HG03565 (cell line): ENCODE measurements around the gene ZNF768.
"Not testable (repeated sequence)": the region's sequence is repeated elsewhere in the genome, so short reads cannot be mapped to it uniquely, and the experiment has no call there.

Source experiments
- ATAC-seq: cut with Tn5 transposase; IDR thresholded peaks from one replicate; pipeline ENCODE4 v1.9.1; 2021; ENCODE audit warnings: mild to moderate bottlenecking, moderate library complexity; ENCODE audit not compliant: unreplicated experiment

ZNF768 gene

DNA sequence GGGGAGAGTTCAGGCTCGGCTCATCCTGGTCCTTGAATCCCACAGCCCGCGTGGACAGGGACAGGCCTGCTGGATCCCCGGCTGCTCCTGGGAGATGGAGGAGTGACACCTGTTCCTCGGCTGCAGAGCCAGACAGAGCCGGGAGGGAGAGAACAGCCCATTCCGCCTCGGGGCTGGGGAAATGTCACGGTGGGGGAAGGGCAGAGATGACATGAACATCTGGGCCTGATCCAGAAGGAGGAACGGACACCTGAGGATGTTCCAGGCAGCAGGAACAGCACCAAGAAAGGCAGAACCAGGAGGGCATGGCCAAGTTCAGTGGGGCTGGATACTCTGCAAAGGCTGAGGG, 29.7 kb upstream of the ZNF768 start:
- no peak for ATAC-seq

DNA sequence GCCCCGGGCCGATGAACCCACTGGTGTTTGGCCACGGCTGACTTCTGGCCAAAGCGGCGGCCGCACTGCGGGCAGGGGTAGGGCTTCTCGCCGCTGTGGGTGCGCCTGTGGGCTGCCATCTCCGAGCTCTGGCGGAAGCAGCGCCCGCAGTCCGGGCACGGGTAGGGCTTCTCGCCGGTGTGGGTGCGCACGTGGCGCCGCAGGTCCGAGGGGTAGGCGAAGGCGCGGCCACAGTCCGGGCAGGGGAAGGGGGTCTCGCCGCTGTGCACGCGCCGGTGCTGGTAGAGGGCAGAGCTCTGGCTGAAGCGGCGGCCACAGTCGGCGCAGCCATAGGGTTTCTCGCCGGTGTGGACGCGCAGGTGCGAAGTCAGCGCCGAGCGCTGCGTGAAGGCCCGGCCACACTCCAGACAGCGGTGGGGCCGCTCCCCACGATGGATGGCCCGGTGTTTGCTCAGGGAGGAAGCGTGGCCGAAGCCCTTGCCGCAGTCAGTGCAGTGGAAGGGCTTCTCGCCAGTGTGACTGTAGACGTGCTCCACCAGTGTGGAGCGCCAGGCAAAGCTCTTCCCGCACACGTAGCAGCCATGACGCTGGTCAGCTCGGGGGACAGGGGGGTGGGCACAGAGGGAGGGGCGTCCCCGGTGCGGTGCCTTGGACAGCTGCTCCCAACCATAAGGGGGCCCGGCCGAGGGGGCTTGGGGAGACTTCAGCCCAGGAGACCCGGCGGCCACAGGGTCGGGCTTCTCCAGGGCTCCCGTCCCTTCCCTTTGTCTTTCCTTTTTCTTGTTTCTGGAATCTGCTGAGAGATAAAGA, 29.2 kb upstream of the ZNF768 start:
- no peak for ATAC-seq

DNA sequence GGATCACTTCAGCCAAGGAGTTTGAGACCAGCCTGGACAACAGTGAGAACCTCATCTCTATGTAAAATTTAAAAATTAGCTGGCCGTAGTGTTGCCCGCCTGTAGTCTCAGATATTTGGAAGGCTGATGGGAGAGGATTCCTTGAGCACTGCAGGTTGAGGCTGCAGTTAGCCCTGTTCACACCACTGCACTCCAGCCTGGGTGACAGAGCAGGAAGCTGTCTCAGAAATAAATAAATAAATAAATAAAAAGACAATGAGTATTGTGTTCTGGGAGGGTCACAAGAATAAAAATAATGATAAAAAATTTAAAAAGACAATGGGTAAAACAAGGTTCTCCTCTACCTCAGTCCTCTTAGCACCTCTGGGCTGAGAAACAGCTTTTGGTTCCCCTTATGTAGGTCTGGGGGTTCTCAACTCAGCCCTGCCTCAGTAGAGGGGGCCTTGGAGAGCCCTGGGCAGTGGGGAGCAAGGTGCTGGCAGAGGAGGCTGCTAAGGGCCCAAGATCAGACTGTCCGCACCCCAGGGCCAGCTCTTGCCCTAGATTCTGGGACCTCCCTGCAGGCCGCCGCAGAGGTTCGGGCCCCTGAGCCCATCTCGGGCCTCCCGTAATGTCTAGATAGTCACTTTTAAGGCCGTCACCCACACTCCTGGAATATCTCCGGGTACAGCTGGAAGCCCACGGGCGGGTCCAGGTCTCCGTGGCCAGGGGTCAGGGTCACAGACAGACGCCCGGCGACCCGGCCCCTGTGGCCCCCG, 28.4 kb upstream of the ZNF768 start:
- no peak for ATAC-seq

DNA sequence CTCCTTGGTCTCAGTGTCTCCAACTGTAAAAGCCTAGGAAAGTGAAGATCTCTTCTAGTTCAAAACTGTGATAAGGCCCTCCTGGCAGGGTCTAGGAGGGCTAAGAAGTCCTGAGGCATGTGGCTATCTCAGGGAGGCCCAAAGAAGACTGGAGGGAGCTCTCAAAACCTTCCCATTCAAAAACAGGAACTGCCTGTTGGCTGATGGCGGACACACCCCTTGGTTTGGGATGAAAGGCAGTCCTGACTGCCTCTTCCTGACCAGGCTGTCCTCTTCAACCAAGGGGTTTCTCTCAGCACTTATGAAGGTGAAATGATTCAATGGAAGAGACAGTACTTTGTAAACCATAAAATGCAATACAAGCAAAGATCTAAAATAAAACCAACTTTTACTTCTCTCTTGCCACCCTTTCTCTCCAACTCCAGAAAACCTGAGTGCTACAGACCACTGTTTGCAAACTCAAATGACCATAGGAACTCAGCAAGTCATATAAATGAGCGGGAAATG, 27.1 kb upstream of the ZNF768 start:
- no peak for ATAC-seq

DNA sequence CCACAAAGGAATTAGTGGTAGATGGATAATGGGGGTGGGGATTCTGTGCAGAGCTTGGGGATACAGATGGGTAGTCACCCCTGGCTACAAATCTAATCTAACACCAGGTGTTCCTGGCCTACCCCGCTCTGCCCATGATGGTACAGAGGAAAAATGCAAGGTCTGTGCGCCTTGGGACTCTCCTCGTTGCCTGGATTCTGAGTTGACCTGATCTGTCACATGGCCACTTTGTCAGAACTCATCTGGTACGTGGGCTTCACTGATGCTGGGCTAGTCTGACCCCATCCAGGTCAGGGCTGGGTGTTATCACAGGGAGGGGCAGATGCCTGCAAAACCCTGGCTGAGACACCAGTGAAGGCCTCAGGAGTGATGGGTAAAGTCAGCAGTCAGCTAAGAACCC, 26.6 kb upstream of the ZNF768 start:
- ATAC-seq: no peak

DNA sequence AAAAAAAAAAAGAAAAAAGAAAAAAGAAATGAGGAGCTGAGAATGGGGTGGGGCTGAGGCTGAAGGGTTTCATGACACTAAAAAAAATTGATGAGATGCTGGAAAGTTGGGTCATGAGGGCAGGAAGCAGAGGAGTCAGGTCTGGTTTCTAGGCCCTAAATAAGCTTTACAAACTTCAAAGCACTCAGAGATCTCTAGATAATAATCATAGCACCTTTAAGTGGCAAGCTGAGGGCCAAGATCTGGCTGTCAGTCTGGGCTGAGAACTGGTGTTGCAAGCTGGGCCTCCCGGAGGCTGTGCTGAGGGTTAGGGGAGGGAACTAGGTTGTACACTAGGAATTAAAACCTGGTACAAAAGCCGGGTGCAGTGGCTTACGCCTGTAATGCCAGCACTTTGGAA, 25.4 kb upstream of the ZNF768 start:
- ATAC-seq: no peak

DNA sequence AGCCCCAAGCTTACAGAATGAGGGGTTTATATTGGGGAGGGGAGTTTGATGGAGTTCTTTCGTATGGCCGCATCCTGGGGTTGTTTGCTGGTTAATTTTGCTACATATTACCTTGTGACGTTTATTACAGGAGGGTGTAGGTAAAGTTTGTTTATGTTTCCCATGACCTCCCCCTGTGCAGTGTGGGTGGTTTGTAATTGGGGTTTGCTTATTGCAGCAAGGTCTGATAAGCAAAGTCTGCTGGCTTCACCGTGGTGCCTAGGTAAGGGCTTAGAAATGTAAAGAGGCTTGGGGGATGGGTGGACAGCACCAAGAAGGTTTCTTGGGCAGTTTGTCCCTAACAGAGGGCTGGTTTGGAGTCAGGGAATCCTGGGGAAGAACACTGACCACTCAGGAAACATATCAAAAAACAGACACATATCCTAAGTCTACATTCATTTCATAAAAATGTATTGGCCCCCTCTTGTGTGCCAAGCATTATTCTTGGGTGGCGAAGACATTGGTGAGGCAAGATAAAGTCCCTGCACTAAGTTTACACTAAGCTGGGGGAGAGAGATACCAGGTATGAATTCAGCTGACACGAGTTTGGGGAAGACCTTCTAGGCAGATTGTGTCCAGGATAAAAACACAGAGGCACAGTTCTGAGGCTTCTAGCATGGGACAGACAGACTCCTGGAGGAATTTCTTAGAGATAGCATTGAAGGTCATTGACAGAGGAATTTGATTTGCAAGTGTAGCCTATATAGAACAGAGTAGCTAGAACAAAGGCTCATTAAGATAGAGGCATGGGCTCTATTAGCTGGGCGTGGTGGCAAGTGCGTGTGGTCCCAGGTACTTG, 22.3 kb upstream of the ZNF768 start:
- ATAC-seq: no peak

DNA sequence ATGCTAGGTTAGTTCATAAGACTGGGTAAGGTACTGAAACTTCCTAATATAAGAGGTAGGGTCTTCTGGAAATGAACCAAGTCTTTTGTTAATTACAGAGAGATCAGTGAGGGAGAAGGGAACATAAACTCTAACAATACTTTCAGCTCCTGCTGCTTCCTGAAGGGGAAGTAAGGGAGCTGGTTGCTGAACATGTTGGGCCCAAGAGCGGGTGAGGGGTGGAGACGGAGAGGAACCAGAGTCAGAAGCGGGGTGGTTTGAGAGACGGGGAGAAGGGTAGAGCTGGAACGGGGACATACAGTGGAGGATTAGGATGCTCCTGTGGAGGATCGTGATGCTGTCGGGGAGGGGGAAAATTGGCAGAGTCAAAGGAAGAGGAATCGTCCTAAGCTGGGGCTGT, 19.7 kb upstream of the ZNF768 start:
- no peak for ATAC-seq

DNA sequence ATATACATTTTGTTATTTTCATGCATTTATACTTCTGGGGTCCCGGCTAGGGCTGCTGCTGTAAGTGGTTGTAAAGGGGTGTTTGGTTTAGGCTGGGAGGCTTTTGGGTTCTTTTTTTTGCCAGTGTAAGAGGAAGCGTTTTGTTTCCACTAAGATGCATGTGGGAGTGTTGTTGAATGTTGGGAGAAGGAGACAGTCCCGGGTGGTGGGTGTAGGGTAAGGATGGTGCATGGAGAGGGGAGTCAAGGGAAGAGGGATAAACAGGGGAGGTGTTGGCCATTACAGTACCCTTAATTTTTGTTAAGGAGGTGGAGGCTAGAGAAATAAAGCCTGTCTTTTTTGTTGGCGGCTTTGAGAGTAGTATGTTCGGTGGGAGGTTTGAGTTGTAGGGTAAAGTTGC, 16.7 kb upstream of the ZNF768 start:
- no peak for ATAC-seq

DNA sequence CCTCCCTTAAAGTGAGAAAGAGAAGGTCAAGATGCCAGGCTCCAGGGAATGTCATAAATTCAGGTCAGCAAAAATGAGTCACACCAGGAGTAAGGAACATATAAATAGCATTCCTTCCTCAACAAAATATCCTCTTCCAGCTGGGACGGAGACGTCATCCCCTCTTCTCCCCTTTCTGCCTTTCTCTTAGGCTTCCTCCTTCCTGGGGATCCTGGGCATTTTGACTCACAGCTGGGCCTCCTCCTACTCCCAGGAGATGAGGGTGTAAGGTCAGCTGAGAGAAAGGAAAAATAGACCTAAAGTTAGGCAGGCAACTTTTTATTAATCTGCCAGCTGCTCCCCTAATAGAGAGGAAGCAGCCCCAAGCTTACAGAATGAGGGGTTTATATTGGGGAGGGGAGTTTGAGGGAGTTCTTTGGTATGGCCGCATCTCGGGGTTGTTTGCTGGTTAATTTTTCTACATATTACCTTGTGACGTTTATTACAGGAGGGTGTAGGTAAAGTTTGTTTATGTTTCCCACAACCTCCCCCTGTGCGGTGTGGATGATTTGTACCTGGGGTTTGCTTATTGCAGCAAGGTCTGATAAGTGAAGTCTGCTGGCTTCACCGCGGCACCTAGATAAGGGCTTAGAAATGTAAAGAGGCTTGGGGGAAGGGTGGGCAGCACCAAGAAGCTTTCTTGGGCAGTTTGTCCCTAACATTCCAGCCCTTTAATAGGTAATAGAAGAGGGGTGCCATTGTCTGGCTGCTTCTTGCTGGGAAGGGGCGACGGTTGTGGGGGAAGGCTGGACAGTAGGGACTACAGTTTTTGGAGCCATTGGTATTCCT, 15.3 kb upstream of the ZNF768 start:
- ATAC-seq: no peak

DNA sequence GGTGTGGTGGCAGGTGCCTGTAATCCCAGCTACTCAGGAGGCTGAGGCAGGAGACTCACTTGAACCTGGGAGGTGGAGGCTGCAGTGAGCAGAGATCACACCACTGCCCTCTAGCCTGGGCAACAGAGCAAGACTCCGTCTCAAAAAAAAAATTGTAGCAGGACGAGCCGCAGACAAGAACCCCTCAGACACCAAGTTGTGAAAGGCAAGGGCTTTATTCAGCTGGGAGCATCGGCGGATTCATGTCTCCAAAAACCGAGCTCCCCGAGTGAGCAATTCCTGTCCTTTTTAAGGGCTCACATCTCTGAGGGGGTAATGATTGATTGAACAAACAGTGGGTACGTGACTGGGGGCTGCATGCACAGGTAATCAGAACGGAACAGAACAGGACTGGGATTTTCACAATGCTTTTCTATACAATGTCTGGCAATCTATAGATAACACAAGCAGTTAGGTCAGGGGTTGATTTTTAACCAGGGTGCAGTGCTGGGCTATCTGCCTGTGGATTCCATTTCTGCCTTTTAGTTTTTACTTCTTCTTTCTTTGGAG, 14.6 kb upstream of the ZNF768 start:
- not testable (repeated sequence) for ATAC-seq

DNA sequence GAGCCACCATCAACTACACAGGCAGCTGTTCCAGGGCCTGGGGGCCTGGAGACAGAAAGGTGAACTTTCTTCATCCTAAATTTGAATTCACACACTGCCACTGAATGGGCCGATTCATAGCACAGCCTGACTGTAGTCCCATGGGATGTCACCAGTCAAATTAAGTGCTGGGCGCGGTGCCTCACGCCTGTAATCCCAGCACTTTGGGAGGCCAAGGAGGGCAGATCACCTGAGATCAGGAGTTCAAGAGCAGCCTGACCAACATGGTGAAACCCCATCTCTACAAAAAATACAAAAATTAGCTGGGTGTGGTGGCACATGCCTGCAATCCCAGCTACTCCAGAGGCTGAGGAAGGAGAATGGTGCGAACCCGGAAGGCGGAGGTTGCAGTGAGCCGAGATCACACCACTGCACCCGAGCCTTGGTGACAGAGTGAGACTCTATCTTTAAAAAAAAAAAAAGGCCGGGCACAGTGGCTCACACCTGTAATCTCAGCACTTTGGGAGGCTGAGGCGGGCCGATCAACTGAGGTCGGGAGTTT, 13.7 kb upstream of the ZNF768 start:
- not testable (repeated sequence) for ATAC-seq

DNA sequence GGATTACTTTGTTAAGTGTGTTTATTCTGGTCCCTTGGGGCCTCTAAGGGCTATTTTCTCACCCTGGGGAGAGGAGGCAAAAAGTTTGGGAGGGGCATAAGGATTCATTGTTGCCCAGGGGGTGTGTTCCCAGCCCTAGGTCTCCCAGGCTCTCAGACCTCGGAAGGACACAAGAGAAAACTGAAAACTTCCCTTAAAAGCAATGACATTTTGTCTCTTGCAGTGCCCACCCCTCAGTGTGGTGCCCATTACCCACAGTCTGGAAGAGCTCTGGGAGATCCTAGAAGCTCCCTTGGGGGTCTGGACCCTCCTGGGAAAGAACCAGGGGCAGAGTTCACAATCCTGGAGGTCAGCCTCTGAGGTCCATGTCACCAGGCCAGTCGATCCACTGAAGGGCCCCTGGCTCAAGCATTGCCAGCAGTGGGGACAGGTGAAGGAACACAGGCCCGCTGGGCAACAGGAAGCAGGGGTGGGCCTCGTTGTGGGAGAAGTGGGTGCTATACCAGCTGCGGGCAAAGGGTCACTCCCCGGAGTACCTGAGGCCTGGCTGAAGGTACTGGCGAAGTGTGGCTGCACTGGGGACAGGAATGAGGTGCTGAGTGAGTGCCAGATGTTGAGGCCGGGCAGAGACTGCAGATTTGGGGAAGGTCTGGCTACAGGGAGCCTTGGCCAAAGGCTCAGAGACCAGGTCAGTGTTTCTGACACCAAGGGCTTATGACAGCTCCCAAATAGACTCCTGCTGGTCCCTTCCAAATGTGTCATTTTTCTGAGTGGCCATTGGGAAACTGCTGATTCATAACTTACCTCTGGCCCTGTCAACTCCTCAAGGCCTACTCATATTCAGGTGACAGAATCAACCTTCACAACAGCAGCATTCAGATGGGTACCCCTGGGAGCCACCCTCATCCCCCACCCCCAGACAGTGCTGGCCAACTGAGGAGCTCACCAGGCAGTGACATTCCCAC, 12.9 kb upstream of the ZNF768 start:
- ATAC-seq: no peak

DNA sequence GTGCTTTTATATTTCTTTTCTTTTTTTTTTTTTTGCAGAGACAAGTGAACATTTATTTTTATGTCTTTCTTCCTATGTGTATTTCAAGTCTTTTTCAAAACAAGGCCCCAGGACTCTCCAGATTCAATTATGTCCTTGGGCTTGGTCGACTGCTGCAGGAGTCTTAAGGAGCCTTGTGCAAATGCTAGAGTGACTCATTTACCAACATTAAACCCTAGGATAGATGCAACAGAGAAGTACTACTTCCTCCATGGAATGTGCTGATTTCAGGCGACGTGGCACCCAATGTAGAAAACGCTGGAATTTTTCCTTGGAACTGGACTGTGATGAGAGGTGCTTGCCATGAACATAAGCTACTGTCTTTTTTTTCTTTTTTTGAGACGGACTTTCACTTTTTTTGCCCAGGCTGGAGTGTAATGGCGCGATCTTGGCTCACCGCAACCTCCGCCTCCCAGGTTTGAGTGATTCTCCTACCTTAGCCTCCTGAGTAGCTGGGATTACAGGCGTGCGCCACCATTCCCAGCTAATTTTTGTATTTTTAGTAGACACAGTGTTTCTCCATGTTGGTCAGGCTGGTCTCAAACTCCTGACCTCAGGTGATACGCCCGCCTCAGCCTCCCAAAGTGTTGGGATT, 10.1 kb upstream of the ZNF768 start:
- ATAC-seq: not testable (repeated sequence)

DNA sequence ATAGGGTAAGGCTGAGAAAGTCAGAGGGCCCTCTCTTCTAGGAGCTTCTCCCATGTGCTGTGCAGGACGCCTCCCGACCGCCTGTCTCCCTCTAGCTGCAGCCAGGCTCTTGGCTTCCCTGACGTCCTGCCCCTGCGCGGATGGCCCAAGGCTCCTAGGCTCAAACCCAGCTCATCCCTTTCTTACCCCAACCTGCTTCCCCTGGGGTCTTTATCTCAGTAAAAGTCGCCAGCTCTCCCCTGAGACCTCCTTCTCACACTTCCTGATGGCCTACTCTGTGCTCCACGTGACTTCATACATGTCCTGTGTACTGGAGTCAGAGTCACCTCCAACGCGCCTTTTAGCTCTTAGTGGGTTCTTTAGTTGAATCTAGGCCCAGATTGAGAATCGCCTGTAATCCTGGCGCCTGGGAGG, 9.4 kb upstream of the ZNF768 start:
- ATAC-seq: no peak

DNA sequence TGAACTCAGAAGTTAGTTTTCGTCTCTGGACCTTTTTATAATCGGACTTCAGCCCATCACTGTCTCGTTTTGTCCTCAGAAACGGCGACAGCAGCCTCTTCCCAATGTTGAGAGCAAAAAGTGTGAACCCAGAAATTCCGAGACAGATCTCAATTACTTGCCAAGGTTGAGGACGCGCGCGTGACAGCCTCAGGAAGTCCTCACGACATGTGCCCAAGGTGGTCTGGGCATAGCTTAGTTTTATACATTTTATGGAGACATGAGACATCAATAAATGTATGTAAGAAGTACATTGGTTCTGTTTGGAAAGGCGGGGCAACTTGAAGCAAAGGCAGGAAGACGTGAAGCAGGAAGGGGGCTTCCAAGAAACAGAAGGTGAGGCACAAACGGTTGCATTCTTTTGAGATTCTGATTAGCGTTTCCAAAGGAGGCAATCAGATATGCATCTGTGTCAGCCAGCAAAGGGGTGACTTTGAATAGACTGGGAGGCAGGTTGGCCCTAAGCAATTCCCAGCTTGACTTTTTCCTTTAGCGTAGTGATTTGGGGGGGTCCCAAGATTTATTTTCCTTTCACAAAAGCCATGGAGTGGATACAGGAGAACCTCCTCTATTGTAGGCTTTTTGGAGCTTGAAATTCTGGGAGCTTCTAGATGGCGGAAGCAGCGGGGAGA, 8.9 kb upstream of the ZNF768 start:
- ATAC-seq: peak; percentile 3

DNA sequence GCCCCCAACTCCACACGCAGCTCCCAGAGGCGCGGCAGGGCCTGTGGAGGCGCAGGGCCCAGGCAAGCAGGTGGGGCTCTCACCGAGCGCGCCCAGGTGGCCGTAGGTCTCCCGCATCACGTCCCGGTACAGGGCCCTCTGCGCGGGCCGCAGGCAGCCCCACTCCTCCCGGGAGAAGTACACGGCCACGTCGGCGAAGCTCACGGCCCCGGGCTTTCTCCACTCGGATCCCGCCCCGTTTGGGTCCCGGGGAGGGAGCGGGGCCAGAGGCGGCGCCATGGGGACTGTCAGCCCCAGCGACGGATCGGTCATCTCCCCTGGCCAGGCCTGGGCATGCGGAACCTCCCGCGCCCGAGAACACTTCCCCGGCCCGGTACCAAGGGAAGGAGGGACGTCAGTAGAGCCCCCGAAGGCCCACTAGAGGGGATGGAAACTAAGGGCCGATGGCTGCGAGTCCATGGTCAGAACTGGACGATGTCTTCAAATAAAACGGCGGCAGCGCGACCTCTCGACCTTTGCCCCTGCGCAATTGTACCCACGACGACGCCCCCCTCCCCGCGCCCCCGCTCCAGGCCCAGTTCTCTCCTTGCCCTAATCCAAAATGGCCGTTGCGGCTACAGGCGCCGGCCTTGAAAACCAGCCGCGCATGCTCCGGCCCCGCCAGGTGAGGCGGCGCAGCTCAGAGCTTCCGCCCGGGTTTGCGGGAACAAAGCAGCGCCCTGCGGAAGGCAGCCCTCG, 8.2 kb upstream of the ZNF768 start, which contains the start of gene ZNF747:
ZNF747 (minus strand) TSS at position 491 of the 738 bp plus-strand sequence; CDS start at position 312, 179 bp downstream.
- ATAC-seq: peak; percentile 60
